GM23248 (cell line): ENCODE data around the gene RESP18.

Experiments used
- EZH2 ChIP-seq: fragments of 200-600 bp; sonication (generic); IDR thresholded peaks from 2 replicates; pipeline ENCODE4 v1.6.1; 2018; ENCODE audit warnings: antibody characterized with exemption, mild to moderate bottlenecking; ENCODE audit not compliant: insufficient read depth, poor library complexity, severe bottlenecking
- EZH2phosphoT487 ChIP-seq: fragments of 200-600 bp; sonication (generic); IDR thresholded peaks from 2 replicates; pipeline ENCODE4 v1.6.1; 2018; ENCODE audit warnings: antibody characterized with exemption, moderate library complexity, mild to moderate bottlenecking, low read depth; ENCODE audit not compliant: insufficient read depth

DNA sequence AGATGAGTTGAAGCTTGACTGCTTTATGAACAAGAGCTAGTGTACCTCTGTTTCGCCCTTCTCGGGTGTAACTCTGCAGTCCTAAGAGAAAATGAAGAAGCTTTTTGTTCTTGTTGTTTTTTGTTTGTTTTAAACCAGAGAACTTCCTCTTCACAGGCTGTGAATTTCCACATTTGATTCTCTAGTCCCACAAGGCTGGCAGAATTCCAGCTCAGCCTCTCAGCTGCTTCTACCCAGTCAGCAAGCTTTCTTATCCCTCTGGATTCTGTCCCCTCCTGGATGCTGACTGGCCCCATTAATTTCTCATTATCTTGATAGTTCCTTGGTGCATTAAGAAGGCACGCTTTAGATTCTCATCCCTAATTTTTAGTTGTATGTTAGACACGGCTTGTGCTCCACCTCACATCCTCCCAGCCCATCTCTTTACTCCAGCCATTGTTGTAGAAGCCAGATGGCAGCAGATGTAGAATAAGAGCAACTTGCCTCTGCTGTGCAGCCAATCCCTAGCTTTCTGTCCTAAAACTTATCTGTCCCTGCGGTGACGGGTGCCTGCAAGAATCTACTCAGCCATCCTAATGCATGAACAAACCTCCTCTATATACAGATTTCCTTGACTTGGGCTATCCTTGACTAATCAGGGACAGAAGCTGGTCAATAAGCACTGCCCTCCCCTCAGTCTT lies 12.3 kb upstream of the RESP18 start:
- TF ChIP-seq EZH2phosphoT487 = no peak
- no peak for TF ChIP-seq EZH2
